HG03108 (cell line): ENCODE data around the gene CMTM5.
"Not testable (repeated sequence)": the region's sequence is repeated elsewhere in the genome, so short reads cannot be mapped to it uniquely, and the experiment has no call there.

Experiments used
- ATAC-seq: cut with Tn5 transposase; IDR thresholded peaks from one replicate; pipeline ENCODE4 v1.9.1; 2021; ENCODE audit warnings: moderate library complexity; ENCODE audit not compliant: unreplicated experiment

Gene CMTM5

GRCh38 chr14:23377573-23378563 lies 1.0 kb downstream of the CMTM5 start:
- no peak for ATAC-seq

DNA sequence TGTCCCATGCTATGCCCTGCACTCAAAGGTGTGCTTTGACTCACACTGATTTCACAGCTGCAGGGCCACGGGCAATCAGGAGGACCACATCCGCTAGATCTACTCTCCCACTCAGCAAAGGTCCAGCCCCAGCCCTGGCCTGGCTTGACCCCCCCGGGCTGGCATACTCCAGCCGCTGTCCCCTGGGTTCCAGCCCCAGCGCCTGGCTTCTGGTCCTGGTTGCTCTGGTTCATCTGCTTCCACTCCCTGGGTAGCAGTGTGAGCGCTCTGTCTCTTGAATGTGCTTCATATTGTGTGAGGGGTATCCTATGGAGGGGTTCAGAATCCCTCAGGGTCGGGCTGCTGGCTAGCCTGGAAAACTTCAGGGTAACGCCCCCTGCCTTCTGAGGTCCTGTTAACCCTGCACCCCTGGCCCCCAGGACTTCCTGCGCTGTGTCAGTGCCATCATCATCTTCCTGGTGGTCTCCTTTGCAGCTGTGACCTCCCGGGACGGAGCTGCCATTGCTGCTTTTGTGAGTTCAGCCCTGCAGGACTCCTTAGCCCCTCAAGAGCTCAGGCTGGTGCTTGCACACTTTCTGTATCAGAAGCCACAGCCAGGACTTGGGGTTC lies 1.9 kb downstream of the CMTM5 start:
- no peak for ATAC-seq

GRCh38 chr14:23379366-23380196 lies 2.7 kb downstream of the CMTM5 start:
- ATAC-seq: no peak

- ATAC-seq: no peak
These were observed 3.5 kb downstream of the CMTM5 start for GRCh38 chr14:23380197-23380914.

DNA sequence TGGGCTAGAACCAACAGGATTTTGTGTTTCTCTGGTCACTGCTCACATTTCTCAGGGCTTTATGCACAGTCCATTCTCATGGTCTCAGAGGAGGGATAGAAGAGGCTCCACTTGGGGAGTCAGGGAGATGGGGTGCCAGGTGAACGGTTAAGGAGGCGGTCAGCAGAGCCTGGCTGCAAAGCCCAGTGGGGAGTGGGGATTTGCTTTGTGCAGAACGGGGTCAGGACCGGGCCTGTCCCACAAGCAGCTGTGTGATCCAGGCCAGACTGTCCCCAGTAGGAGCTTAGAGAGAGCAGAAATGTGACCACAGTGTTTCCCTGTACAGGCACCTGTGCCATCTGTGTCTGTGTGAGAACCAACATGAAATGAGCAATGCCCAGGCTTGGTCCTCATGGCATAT lies 4.1 kb downstream of the CMTM5 start:
- ATAC-seq: no peak

DNA sequence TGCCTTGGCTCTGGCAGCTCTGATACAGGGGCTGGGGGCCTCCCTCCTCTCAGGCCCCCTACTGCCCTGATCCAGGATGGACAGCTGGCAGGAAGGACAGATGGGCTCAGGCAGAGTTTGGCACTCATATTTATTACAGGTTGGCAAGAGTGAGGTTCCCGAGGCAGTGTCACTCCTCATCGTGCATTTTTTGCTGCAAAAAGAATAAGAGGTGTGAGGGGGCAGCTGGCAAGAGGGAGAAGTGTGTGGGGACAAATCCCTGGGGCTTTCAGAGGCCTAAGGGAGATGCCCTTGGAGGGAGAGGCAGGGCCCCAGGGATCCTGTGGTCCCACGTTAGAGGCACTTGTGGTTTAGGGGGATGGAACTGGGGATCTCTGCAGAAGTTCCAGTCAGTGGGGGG lies 5.0 kb downstream of the CMTM5 start:
- no peak for ATAC-seq

DNA sequence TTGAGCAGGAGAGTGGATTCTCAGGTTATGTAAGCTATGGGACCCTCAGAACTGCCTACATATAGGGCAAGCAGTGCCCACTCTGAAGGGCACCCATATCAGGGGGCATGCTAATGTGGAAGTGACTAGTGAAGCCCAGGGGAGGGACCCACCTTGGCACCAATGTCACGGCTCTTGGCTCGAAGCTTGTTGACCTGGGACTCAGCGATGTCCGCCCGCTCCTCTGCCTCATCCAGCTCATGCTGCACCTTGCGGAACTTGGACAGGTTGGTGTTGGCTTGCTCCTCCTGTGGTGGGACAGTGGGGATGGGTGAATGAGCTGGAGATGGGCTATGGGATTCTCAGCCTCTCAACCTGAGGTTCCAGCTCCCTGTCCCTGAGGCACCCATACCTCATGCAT lies 5.4 kb downstream of the CMTM5 start:
- ATAC-seq: no peak

- no peak for ATAC-seq
These were observed 6.0 kb downstream of the CMTM5 start for GRCh38 chr14:23382731-23383440.

DNA sequence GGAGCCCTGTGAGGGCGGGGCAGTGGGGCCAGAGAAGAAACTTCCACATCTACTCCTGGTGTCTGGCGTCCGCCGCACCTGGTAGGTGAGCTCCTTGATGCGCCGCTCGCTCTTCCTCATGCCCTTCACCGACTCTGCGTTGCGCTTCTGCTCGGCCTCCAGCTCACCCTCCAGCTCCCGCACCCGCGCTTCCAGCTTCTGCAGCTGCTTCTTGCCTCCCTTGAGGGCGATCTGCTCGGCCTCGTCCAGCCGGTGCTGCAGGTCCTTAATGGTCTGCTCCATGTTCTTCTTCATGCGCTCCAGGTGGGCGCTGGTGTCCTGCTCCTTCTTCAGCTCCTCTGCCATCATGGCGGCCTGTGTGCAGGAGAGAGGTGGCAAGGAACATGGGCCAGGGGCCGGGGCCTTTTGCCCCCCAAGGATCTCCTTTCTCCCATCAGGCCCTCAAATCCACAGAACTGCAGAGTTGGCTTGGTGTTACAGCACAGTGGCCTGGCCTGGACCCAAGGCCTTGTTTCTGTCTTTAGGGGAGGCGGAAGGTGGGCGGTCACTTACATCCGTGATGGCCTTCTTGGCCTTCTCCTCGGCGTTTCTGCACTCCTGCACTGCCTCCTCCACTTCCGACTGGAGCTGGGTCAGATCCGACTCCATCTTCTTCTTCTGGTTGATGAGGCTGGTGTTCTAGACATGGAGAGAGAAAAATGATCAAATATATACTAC lies 7.7 kb downstream of the CMTM5 start:
- ATAC-seq: no peak

DNA sequence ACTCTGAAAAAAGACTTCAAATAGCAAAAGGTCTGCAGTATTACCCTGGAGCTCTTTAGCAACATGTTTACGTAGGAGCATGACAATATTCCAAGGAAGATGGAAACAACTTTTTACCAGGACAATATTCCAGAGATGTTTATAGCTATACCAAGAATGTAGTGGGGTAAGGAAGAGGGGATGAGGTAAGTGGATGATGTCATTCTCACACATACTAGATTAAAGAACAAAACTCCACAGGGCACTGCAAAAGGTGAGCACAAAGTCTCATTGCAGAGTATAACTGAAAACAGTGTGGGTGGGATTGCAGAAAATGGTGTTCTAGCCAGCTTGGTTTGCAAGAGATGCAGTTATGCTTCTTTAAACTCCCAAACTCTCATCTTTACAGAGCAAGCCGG lies 8.4 kb downstream of the CMTM5 start:
- no peak for ATAC-seq

DNA sequence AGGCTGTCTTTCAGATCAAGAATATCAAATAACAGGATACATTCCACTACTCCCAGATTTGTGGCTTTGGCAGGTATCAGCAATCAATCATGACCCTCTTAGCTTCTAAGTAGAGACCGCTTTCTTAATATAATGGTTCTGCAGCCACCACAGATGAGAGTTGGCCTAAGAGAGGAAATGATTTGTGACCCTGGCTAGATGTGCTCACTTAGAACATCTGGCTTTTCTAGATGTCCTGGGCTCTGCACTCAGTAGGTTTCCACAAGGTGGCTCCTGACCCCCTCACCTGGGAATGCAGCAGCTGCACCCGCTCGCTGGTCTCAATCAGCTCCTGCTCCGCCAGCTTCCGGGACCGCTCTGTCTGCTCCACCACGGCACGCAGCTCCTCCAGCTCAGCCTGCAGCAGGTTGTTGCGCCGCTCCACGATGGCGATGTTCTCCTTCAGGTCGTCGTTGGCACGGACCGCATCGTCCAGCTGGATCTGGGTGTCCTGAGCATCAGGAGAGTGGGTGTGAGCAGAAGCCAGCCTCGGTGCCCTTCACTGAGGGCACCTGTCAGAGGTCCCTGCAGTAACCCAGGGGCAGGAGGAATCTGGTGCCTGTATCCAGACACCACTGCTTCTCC lies 8.9 kb downstream of the CMTM5 start:
- ATAC-seq: no peak

DNA sequence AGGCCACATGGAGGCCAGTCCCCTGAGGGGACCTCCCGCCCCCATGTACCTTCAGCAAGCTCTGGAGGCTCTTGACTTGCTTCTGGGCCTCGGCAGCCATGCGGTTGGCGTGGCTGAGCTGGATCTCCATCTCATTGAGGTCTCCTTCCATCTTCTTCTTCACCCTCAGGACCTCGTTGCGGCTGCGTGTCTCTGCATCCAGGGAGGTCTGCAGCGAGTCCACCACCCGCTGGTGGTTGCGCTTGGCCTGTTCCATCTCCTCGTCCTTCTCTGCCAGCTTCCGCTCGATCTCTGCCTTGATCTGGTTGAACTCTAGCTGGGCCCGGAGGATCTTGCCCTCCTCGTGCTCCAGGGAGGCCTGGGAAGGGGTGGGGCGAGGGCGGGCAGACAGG lies 9.4 kb downstream of the CMTM5 start:
- ATAC-seq: not testable (repeated sequence)

GRCh38 chr14:23386999-23387398 lies 10.2 kb downstream of the CMTM5 start:
- no peak for ATAC-seq

DNA sequence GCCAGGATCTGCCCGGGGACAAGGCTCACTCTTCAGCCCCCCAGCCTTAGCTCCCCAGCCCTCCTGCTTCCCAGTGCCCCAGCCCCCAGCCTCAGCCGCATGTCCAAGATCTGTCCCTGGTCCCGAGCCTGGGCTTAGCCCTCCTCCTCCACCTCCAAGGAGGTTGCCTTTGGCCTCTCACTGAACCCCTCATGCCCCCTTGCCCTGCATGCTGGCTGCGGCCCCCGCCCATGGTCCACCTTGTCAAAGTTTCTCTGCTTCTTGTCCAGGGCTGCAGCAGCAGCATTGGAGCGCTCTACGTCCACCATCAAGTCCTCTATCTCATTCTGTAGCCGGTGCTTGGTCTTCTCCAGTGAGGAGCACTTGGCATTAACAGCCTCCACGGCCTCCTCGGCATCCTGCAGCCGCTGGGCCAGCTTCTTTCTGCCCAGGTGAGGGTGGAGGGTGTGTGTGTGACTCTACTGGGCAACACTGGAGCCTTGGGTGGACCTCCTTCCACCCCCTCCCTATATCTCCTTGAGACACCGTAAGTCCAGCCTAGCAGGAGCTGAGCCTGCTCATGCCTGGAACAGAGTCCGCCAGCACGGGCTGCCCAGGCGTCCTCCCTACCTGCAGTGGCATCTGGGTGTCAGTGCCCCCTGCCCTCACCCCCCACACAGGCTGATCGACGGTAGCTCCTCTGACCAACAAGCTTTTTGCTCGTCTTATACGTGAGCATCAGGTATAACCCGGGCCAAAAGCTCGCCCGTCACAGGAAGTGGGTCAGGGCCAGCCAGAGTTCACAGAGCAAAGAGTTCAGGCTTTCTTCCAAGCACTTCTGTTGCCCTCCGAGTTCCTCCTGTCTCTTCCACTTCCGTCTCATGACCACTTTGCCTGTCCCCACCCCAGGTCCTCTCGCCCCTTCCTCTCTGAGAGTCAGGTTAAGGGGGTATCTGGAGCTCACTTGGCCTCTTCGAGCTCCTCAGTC lies 11.4 kb downstream of the CMTM5 start:
- no peak for ATAC-seq

DNA sequence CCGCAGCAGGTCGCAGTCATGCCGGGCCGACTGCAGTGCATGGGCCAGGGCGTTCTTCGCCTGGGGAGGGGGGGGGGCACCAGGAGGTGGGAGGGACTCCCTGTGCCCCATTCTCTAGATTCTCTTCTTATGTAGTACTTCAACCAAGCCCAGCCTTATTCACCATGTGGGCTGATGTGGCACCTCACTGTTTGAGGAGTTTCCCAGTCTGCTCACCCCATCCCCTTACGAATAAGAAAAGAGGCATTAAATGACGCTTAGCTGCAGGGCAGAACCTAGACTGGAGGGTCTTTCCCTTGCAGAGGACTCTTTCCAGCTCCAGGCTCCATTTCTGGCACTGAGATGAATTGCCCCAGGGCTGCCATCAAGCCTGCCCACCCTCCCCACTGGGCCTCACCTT lies 12.2 kb downstream of the CMTM5 start:
- ATAC-seq: no peak

- ATAC-seq: no peak
These were observed 12.6 kb downstream of the CMTM5 start for GRCh38 chr14:23389396-23389795.

DNA sequence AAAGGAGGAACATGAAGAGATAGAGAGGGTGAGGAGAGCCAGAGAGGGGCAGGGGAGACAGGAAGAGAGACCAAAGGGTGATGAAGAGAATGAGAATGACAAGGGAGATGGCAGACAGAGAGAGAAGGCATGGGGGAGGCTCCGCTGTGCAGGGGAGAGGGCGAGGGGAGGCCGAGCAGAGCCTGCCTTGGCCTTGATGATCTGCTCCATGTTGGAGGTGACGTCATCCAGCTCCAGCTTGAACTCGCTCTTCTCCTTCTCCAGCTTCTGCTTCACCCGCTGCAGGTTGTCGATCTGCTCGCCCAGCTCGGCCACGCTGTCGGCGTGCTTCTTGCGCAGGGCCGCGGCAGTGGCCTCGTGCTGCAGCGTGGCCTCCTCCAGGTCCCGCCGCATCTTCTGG lies 13.0 kb downstream of the CMTM5 start:
- ATAC-seq: not testable (repeated sequence)

DNA sequence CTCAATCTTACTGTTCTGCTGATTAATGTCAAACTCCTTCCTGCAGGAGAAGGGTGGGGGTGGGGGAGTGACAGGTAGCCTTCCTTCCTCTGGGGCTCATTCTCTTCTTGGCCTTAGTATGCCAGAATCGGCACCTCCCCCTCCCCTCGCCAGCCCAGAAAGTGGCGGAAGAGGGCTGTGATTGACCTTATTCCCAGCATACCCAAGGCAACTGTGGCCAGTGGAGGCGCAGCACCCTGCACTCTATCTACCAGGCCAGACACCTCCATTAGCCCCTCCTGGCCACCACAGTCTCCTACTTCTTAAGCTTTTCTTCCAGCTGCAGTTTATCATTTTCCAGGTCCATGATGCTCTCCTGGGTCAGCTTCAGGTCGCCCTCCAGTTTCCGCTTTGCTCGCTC lies 15.8 kb downstream of the CMTM5 start:
- ATAC-seq: no peak
